GM23248 (cell line): ENCODE data around the gene VSX1.

Source experiments
- EZH2 ChIP-seq: fragments of 200-600 bp; sonication (generic); IDR thresholded peaks from 2 replicates; pipeline ENCODE4 v1.6.1; 2018; ENCODE audit warnings: antibody characterized with exemption, mild to moderate bottlenecking; ENCODE audit not compliant: insufficient read depth, poor library complexity, severe bottlenecking
- EZH2phosphoT487 ChIP-seq: fragments of 200-600 bp; sonication (generic); IDR thresholded peaks from 2 replicates; pipeline ENCODE4 v1.6.1; 2018; ENCODE audit warnings: antibody characterized with exemption, moderate library complexity, mild to moderate bottlenecking, low read depth; ENCODE audit not compliant: insufficient read depth

GRCh38 chr20:25039697-25040437 lies 42.1 kb downstream of the VSX1 start:
- TF ChIP-seq EZH2 = no peak
- no peak for TF ChIP-seq EZH2phosphoT487
